GM21367 (cell line): Measurements from ENCODE around the gene LHX4.

Experiments used
- ATAC-seq: cut with Tn5 transposase; IDR thresholded peaks from one replicate; pipeline ENCODE4 v1.9.1; 2021; ENCODE audit not compliant: unreplicated experiment

Gene LHX4

GRCh38 chr1:180225403-180225802 lies 4.7 kb upstream of the LHX4 start:
- ATAC-seq, result no peak

- ATAC-seq, result no peak
Measured at GRCh38 chr1:180227861-180228647, 2.0 kb upstream of the LHX4 start.

- no peak for ATAC-seq
Measured at GRCh38 chr1:180228648-180229482, 1.2 kb upstream of the LHX4 start.

- no peak for ATAC-seq
Measured at GRCh38 chr1:180230416-180230790, 339 bp downstream of the LHX4 start.

- no peak for ATAC-seq
Measured at GRCh38 chr1:180230791-180231505, 884 bp downstream of the LHX4 start.

GRCh38 chr1:180231506-180231921 lies 1.4 kb downstream of the LHX4 start:
- ATAC-seq, result no peak

GRCh38 chr1:180231936-180232335 lies 1.9 kb downstream of the LHX4 start:
- no peak for ATAC-seq

GRCh38 chr1:180232521-180233043 lies 2.5 kb downstream of the LHX4 start:
- no peak for ATAC-seq

GRCh38 chr1:180233191-180234011 lies 3.3 kb downstream of the LHX4 start:
- no peak for ATAC-seq

- ATAC-seq, result no peak
Measured at GRCh38 chr1:180234369-180235076, 4.5 kb downstream of the LHX4 start.

GRCh38 chr1:180235077-180235501 lies 5.0 kb downstream of the LHX4 start:
- no peak for ATAC-seq

GRCh38 chr1:180235502-180236239 lies 5.6 kb downstream of the LHX4 start:
- no peak for ATAC-seq

- ATAC-seq, result no peak
Measured at GRCh38 chr1:180236698-180237509, 6.8 kb downstream of the LHX4 start.

GRCh38 chr1:180237869-180238476 lies 7.9 kb downstream of the LHX4 start:
- ATAC-seq, result no peak

- ATAC-seq, result no peak
Measured at GRCh38 chr1:180238675-180239074, 8.6 kb downstream of the LHX4 start.

- ATAC-seq, result no peak
Measured at GRCh38 chr1:180239145-180240096, 9.4 kb downstream of the LHX4 start.
